NB4 (cell line): ENCODE data around the gene FAT3.

ENCODE experiments used
- CTCF ChIP-seq: IDR thresholded peaks from one replicate; pipeline ENCODE4 v1.5.1; 2012; ENCODE audit warnings: low read depth, low read length
- POLR2A ChIP-seq: IDR thresholded peaks from 2 replicates; pipeline ENCODE4 v1.6.1; 2011; ENCODE audit warnings: mild to moderate bottlenecking; ENCODE audit not compliant: insufficient read length; ENCODE audit errors: extremely low read depth
- TF ChIP-seq, protein P1 (sequence below): IDR thresholded peaks from 2 replicates; pipeline ENCODE4 v1.6.1; 2011; ENCODE audit warnings: low read depth, low read length

DNA sequence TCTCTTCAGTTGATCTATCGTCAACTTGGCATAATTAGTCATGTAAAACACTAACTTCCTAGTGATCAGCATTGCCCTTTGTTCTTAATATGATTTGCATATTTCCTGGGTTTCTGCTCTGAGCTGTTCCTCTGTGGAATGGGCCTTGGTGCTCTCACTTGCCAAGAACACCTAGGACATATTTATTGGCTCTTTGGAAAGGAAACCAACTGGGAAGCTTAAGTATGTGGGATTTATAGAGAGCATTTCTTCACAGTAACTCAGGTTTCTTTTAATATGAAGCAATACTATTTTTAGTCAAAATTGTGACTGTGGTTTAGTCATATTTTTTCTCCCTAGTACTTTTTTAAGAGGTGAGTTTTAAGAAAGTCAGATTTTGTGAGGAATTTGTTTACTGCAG is 28.8 kb downstream of the FAT3 start:
- TF ChIP-seq CTCF, result no peak
- TF ChIP-seq, protein P1, sequence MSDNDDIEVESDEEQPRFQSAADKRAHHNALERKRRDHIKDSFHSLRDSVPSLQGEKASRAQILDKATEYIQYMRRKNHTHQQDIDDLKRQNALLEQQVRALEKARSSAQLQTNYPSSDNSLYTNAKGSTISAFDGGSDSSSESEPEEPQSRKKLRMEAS, result no peak
- TF ChIP-seq POLR2A, result no peak
